T-helper 2 cell treated with Interferon-gamma antibody and Interleukin-4, amounts not matched to agents 100 ng/mL and 5 ng/mL, for 36 hours (primary cell): ENCODE data around the gene COPS7A. TPM values are rescaled to one million over a fixed set of nuclear protein-coding genes. Genes with fewer than 3 reads are reported as not detected.

ENCODE experiments used
- intact Hi-C: fragments of 100-400 bp; cut with micrococcal nuclease; formaldehyde crosslinking; loops from one replicate; pipeline ENCODE4 v1.15.1; 2023
- total RNA-seq: library from RNA; stranded (reverse); gene quantifications from 2 replicates; pipeline ENCODE4 v1.2.3, GENCODE V29; 2022

The COPS7A gene
- total RNA-seq, 1 donor from 2014 or later: 26.6 TPM

DNA sequence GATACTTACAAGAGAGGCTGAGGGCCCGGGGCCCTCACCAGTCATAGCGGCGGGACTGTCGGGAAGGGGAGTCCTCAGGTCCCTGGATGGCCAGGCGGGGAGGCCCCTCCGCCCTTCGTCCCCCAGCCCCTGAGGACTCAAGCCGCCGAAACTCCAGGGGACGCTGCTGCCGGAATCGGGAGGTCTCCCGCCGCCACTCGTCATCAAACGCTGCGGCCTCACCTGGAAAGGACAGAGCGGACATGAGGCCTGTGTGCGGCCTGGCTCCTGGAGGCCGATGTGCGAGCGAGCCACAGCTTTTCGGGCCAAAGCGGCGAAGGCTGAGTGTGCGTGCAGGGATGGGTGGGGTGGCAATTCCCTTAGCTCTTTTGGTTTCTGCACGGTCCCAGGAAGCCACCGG lies 24.9 kb downstream of the COPS7A start:
- intact Hi-C loops: no loop called here

DNA sequence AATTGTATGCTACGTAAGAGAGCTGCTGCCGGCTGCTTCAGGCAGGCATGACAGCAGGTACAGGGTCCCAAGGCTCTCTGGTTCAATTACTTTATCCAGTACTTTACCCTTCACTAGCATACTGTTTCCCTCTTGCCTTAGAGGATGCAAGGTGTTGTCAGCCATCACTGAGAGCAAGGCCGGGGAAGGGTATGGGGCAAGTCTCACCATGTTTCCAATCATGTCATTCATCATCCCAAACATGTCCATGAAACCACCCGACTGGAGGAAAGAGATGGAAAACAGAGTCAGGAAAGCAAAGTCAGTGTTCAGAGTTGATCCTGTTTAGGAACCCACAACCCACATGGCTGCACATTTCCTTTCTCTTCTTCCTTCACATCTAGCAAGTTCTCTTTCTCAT lies 26.7 kb downstream of the COPS7A start:
- intact Hi-C loops: loop anchor here (5.0 kb wide), 1 partner anchor 143 kb away; the partner anchor contains the start of gene CHD4

DNA sequence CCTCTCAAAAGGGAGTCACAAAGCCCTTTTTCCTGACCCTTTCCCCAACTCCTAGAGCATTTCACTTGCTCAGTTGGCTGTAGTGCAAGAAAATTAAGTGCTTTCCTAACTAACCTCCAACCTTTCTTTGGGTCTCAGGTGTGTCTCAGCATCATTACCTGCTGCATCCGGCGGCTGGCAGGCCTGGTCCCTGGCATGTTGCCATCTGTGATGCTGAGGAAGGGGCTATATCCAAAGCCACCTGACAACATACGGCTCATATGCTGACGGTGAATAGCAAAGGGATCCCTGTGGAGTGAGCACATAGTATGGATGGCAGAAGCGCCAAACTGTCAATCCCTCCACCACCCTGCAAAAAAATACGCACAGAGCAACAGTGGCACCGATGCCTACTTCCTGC lies 27.9 kb downstream of the COPS7A start:
- intact Hi-C loops: loop anchor here (2.0 to 5.0 kb wide), 2 partner anchors 37 to 144 kb away; partner anchors contain the start of genes CD4 and CHD4

DNA sequence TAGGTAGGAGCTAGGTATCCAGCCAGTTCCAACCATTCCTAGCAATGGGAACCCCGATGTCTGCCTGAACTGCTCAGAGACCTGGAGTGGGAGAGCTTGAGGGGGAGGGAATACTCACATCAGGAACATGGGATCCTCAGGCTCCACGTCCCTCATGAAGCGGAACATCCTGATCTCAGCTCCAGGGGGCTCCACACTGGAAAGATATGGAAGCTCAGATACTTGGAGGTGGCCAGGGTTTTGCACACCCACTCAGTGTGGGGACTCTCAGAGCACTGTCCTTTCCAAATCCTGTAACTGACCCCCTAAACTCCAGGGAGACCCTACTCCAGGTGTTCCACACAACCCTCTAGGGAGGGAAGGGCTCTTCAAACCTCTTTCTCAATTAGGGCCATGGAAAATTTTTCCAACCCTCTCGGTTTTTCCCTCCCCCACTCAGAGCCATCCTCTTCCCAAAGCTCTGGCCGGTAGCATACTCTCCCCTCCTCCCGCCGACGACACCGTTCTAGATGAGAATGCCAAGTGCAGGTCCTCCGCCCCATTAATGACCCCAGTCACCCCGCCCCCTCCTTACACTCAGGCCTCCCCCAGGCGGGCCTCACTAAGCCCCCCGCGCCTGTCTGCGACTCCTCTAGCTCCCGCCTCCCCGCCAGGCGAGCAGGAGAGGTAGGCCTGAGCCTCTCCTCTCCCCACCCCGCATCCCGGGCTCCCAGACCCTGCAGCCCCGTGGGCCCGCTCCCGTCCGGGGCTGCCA lies 28.5 kb downstream of the COPS7A start:
- intact Hi-C loops: loop anchor here (2.0 to 5.0 kb wide), 2 partner anchors 36 to 145 kb away; partner anchors contain the start of genes CD4 and CHD4

DNA sequence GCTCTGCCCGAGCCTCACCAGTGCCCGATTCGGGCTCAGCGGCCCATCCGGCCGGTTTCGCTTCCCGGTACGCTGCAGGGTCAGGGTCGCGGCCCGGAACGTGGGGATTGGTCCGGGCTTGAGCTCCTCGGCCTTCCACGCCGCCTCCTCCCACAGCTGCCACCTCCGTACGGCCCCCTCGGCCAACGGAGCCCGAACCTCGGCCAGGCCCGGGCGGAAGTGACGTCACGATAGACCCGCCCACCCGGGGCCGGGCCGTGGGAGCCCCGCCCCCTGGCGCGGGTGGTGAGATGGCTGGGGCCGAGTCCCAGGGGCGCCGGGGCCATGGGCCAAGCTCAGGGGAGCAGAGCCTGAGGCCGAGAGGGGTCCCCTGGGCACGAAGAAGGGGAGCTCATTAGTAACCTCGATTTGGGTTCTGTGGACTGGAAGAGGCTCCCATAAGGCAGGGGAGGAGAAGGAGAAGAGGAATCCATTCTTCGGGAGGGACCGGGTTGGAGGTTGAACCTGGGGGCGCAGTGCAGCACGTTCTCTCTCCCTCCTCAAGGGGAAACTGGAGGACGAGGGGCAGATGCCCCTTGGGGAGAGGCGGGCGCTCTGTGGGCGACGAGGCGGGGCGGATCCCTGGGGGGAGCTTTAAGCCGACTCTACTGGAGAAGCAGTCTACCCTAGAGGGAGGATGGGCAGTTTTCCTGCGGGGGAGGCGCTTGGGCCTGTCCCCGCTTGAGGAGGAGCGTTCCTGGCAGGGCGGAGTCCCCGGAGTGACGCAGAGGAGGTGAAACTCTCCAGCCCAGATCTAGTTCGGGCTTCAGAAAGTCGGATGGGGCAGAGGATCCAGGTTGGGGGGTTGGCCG lies 29.3 kb downstream of the COPS7A start, which contains the start of gene MLF2:
TSS of gene MLF2 (minus strand) at position 221 of the 851 bp plus-strand sequence. CDS start 807 bp downstream, outside the sequence.
- intact Hi-C loops: loop anchor here (1.0 to 5.0 kb wide), 10 partner anchors 11 to 146 kb away; partner anchors contain the start of genes CD4, CDCA3, CHD4 and COPS7A

DNA sequence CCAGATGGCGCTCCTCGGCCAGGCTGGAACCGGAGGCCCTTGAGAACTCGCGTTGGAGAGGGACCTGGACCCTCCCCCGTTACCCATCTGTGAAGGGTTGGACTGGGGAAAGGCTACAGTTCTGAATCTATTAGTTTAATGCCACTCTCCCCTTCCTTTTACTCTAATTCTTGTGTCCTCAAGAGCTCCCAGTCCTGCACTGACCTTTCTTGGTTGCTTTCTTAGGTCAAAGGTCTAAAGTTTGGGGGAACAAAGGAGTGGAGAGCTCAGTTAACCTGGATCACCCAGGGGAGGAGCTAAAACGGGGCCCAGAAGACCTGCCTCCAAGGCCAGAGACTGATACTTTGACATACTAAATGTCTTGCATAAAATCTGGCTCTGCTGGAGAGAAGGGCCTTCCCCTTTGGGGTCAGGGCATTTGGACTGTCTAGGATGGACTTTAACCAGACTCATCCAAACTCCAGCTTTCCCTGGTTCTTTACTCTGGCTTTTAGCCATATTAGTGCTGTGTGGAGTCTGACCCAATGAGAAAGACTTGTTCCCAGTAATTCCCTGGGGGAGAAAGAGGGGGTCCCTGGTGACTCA lies 30.0 kb downstream of the COPS7A start:
- intact Hi-C loops: loop anchor here (1.0 to 5.0 kb wide), 10 partner anchors 10 to 147 kb away; partner anchors contain the start of genes CD4, CDCA3, CHD4 and COPS7A

DNA sequence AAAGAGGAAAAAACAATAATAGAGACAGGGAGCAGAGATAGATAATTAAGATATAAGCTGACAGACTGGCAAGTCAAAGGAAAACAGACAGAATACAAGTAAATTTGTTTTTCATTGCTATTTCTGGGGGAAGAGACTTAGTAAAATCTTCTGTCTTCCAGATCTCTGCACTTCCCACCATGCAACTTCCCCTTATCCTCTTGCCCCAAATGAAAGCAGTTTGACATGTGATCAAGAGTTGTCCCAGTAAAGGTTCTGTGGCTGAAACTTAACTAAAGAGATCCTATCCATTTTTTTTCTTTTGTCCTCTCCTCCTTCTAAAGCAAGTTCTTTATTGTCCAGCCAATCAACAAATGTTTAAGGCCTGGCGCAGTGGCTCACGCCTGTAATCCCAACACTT lies 30.6 kb downstream of the COPS7A start:
- intact Hi-C loops: loop anchor here (5.0 kb wide), 1 partner anchor 147 kb away; the partner anchor contains the start of gene CHD4

DNA sequence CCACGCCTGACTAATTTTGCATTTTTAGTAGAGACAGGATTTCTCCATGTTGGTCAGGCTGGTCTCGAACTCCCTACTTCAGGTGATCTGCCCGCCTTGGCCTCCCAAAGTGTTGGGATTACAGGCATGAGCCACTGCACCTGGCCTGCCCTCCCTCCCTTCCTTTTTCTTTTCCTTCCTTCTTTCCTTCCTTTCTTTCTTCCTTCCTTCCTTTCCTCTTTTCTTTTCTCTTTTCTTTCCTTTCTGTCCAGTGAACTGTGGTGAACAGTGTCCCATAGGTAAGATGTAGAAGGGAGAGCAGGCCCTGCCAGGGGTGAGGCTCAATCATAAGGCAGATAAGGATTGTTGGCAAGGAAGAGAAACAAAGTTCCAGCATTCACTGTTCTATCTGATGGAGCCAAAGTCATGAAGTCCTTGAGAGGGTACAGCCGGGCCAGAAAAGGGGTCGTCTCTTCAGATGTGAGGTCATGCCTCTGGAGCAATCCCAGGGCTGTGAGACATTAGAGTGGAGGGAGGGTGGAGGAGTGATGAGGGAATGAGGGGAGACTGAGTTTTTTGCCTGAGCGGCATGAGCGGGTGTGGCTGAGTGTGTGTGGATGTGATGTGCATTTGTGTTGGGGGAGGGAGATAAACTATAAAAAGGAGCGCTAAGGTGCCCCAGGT lies 33.3 kb downstream of the COPS7A start:
- intact Hi-C loops: no loop called here

DNA sequence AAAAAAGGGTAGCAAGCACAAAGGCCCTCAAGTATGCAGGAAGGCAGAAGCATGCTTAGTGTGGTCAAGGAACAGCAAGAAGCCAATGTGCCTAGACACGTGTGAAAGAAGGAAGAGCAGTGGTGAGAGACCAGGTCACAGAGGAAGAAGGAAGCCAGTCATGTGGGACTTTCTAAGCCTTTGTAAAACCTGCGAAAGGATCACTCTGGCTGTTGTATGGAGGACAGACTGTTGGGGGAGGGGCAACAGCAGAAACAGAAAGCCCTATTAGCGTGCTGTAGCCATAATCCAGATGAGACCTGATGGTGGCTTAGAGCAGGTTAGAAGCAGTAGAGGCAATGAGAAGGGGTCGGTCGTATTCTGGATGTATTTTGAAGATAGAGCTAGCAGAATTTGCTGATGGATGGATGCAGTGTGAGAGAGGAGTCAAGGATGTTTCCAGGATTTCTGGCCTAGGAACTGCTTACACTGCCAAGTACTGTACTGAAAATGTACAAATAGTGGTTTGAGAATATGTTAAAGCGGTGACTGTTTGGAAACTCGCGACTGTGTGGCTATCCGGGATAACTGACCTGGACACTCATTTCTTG lies 34.8 kb downstream of the COPS7A start:
- intact Hi-C loops: no loop called here

DNA sequence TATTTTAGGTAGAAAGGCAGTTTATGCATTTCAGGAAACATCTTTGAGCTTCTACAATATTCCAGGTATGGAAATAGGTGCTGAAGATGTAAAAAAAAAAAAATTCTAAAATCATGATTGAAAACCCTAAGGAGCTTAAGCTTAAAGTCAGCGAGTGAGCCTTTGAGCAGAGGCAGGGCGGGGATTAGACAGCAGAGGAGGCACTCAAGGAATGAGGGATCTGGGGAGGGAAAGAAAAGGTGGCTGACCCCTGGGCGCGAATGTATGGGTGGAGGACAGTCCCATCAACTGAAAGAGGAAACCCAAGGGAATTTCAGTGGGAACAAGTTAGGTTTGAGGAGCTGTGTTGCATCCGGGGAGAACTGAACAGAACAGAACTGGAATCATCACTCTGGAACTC lies 35.9 kb downstream of the COPS7A start:
- intact Hi-C loops: no loop called here

DNA sequence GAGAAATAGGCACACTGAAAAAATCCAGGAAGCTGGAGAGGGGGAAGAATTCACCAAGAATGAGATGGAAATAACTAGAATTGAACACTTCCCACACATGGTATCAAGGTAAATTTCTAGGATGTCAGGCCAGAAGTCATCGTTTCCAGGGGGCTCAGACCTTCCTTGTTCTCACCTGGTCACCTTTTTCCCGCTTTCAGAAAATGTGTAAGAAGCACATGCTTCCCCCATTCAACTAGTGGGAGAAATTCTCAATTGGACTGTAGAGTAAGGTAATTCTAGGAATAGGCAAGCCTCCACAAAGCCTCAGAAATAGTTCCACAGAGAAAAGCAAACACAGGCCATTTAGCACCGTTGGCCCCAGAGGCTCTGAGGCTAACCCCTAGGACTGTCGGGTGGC lies 39.5 kb downstream of the COPS7A start:
- intact Hi-C loops: no loop called here

DNA sequence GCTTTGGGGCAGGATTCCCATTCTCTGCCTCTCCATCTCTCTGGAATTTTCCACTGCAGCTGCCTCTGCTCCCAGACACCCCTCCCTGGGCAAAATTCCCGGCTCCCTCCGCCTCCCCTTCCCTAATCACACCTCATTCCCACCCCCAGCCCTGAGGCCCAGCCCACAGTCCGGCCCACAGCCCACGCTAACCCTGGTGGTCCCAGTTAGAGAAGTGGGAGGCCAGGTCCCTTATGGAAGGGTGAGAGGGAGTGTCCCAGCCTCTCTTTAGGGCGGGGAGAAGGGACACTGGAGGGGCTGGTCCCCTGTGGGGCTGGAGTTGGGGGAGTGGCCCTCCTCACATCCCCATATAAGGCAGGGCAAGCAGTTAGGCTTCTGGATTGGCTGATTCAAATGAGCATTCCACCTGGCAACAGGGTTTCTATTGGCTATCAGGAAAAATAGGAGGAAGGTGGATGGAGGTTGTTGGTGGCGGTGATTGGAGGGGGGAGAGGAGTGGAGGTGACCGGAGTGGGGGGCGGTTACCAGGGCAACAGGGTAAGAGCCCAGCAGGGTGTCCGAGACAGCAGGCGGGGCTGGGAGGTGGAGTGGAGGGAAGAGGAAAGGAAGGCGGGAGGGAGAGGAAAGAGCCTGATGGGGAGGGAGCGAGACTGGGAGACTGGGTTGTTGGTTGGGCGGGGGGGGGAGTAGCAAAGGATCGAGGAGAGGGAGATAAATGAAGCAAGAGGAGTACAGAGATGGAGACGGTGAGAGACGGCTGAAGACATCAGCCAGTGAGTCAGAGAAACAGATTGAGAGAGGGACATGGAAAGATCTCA lies 40.4 kb downstream of the COPS7A start:
- intact Hi-C loops: loop anchor here (1.0 to 2.0 kb wide), 2 partner anchors 11 to 15 kb away; partner anchors contain the start of gene MLF2

DNA sequence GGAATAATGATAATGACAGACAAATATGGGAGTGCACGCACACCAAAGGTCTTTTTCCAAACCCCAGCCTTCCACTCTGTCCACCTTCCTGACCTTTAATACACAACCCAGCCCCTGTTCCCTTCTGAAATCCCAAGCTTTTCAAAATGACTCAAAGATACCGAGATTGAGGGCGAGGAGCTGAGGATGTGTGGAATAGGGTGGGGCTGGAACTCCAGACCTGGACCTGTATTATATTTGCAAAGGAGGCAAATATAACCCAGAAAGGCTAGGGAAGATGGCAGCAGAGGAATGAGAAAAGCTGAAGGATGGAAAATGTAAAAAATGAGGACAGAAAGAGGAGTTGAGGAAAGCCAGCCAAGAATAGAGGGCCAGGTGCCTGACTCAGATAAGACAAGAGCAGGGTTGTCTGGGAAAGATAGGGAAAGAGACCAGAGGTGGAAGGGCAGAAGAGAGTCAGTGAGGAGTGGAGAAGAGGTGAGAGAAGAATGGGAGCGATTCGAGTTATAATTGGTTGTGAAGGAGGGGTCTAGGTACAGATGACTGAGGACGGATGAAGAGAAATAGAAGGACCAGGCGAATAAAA lies 41.3 kb downstream of the COPS7A start:
- intact Hi-C loops: loop anchor here (2.0 to 5.0 kb wide), 2 partner anchors 14 to 78 kb away; partner anchors contain the start of gene ZNF384

DNA sequence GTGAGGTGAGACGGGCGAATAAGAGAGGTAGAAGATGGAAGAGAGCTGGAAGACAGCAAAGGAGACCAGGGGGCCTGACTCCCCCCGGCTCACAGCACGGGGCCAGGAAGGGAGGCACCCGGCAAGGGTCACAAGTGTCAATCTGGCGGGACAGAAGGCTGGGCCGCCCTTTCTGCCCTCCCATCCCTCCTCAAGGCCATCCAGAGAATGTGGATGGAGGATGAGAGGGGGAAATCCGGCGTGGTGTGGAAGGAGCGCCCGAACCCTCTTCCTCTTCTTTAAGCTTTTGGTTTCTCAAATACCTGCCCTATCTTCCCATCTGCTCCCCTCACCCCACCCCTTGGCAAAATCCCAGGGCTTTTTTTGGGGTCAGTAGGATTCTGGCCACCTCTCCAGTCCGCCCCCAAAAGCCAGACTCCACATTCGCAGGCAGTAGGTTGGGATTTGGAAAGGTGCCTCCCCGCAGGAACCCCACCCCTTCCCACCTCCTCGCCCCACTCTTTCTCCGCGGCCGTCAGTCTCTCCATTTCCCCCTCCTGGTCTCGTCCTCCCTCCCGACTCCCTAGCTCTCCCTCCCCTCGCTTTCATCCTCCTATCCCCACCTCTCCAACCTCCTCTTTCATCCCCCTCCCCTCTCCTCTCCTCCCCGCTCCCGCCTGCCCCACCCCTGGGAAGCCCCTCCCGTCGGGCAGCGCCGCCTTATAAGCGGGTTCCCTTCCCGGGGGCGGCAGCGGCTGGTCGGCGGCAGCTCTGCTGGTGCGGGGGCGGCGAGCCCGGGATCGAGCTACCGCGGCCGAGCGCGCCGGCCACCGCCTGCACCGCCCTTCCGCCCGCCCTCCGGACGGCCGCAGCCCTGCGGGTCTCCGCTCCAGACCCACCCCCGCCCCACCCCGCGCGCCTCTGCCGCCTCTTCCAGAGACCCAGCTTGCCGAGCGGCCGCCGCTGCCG lies 42.1 kb downstream of the COPS7A start, which contains the start of gene PTMS:
TSS of gene PTMS (plus strand) at position 730 of the 948 bp plus-strand sequence. CDS start 343 bp downstream, outside the sequence.
- intact Hi-C loops: loop anchor here (2.0 to 5.0 kb wide), 3 partner anchors 13 to 79 kb away; partner anchors contain the start of genes CD4 and ZNF384

DNA sequence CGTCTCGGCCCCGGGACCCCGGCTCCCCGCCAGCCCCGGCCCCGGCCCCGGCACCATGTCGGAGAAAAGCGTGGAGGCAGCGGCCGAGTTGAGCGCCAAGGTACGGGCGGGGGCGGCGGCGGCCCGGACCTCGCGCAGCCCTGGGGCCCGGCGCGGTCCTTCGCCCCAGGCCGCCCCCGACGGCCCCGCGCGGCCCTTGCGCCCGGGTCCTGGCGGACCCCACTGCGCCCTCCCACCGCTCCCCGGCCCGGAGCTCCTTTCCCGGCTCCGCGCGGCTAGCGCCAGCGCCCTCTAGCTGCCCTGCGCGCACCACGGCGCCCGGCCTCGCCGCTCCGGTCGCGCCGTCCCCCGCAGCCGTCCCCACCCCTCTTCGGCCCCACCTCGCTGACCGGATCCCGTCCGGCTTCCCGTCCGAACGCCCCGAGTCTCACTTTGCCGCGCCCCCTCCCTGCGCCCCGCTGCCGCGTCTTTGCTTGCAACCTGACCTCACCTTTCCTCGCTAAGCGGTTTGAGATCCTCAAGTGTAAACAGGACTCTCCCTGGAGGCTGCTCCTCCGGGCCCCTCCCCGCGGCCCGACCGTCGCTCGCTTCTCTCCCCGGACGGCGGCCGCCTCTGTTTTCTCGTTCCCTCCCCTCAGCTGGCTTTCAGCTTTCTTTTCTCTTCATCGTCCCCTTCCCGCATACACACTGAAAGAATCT lies 43.0 kb downstream of the COPS7A start:
- intact Hi-C loops: loop anchor here (2.0 to 5.0 kb wide), 2 partner anchors 22 to 79 kb away; partner anchors contain the start of genes CD4 and ZNF384
